Dermis blood vessel endothelial cell (primary cell): ENCODE results near the gene RAPGEF4. TPM values are rescaled to one million over a fixed set of nuclear protein-coding genes. Genes with fewer than 3 reads are reported as not detected.

Source experiments
- DNase-seq: peaks from one replicate; pipeline ENCODE4 v3.0.0; 2010
- total RNA-seq: library from RNA; depleted of rRNA; stranded (reverse); fragments of >200 nt; gene quantifications from 2 replicates; pipeline ENCODE4 v1.2.3, GENCODE V29; 2014

Gene RAPGEF4
- total RNA-seq, 1 donor from 2014 or later = 30.5 TPM

GRCh38 chr2:172972005-172972619 is 236.5 kb downstream of the RAPGEF4 start:
- peak; percentile 75 for DNase-seq

- DNase-seq = no peak
Observed at GRCh38 chr2:172974762-172975161, 239.1 kb downstream of the RAPGEF4 start.

- no peak for DNase-seq
Observed at GRCh38 chr2:172976116-172976515, 240.5 kb downstream of the RAPGEF4 start.

- DNase-seq = no peak
Observed at GRCh38 chr2:172976816-172977215, 241.2 kb downstream of the RAPGEF4 start.

- DNase-seq = no peak
Observed at GRCh38 chr2:172977270-172978062, 241.8 kb downstream of the RAPGEF4 start.

GRCh38 chr2:172978063-172978383 is 242.4 kb downstream of the RAPGEF4 start:
- DNase-seq = no peak

- peak; percentile 70 for DNase-seq
Observed at GRCh38 chr2:172985139-172985892, 249.7 kb downstream of the RAPGEF4 start.

- peak; percentile 67 for DNase-seq
Observed at GRCh38 chr2:172986040-172986439, 250.4 kb downstream of the RAPGEF4 start.

GRCh38 chr2:172988728-172989127 is 253.1 kb downstream of the RAPGEF4 start:
- no peak for DNase-seq

- DNase-seq = peak; percentile 25
Observed at GRCh38 chr2:172991031-172991430, 255.4 kb downstream of the RAPGEF4 start.

GRCh38 chr2:172993139-172993538 is 257.5 kb downstream of the RAPGEF4 start:
- DNase-seq = no peak

- no peak for DNase-seq
Observed at GRCh38 chr2:172993931-172994717, 258.5 kb downstream of the RAPGEF4 start.

GRCh38 chr2:172994864-172995263 is 259.2 kb downstream of the RAPGEF4 start:
- no peak for DNase-seq

- DNase-seq = peak; percentile 82
Observed at GRCh38 chr2:172995323-172996244, 259.9 kb downstream of the RAPGEF4 start.

GRCh38 chr2:172996387-172996961 is 260.8 kb downstream of the RAPGEF4 start:
- DNase-seq = no peak

- DNase-seq = no peak
Observed at GRCh38 chr2:172997031-172997430, 261.4 kb downstream of the RAPGEF4 start.

GRCh38 chr2:172998547-172999272 is 263.1 kb downstream of the RAPGEF4 start:
- peak; percentile 21 for DNase-seq

- DNase-seq = no peak
Observed at GRCh38 chr2:172999641-173000386, 264.2 kb downstream of the RAPGEF4 start.

GRCh38 chr2:173001664-173002604 is 266.3 kb downstream of the RAPGEF4 start:
- DNase-seq = no peak
